Measurements from ENCODE around the gene C16orf89.

Gene C16orf89

DNA sequence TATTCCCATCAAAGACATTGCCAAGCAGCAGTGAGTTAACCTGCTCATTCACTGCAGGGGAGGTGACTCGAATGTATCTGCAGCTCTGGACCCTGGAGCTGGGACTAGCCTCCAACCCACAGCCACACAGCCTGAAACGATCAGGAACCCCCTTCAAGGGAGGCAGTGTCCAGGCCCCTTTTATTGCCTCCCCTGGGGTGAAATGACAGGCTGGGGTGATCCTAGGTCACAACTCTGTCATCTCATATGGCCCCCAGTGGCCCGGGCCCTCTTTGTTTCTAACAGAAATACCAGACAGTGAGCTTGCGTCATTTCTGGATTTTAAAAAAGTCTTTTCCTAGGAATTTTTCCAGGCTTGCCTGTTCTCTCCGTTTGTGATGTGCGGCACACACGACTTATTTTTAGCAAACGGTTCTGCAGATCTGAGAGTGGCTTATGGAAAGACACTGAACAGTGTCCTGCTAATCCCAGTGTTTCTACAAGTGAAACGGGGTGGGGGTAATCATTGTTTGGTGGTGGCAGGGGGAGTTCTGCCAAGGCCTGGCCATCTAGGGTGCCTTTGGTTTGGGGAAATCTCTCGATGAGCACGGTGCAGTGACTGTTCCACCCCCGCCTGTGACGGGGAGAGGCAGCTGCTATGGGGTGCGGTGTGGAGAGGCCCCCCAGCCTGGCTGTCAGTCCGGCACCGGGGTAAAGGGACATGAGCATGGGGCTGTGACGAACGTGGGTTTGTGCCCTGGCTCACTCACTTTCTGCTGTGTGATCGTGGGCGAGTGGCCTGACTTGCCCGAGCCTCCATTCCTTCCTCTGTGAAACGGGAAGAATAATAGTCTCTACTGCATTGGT, 59.2 kb downstream of the C16orf89 start (continued):
- TF ChIP-seq, protein P1, sequence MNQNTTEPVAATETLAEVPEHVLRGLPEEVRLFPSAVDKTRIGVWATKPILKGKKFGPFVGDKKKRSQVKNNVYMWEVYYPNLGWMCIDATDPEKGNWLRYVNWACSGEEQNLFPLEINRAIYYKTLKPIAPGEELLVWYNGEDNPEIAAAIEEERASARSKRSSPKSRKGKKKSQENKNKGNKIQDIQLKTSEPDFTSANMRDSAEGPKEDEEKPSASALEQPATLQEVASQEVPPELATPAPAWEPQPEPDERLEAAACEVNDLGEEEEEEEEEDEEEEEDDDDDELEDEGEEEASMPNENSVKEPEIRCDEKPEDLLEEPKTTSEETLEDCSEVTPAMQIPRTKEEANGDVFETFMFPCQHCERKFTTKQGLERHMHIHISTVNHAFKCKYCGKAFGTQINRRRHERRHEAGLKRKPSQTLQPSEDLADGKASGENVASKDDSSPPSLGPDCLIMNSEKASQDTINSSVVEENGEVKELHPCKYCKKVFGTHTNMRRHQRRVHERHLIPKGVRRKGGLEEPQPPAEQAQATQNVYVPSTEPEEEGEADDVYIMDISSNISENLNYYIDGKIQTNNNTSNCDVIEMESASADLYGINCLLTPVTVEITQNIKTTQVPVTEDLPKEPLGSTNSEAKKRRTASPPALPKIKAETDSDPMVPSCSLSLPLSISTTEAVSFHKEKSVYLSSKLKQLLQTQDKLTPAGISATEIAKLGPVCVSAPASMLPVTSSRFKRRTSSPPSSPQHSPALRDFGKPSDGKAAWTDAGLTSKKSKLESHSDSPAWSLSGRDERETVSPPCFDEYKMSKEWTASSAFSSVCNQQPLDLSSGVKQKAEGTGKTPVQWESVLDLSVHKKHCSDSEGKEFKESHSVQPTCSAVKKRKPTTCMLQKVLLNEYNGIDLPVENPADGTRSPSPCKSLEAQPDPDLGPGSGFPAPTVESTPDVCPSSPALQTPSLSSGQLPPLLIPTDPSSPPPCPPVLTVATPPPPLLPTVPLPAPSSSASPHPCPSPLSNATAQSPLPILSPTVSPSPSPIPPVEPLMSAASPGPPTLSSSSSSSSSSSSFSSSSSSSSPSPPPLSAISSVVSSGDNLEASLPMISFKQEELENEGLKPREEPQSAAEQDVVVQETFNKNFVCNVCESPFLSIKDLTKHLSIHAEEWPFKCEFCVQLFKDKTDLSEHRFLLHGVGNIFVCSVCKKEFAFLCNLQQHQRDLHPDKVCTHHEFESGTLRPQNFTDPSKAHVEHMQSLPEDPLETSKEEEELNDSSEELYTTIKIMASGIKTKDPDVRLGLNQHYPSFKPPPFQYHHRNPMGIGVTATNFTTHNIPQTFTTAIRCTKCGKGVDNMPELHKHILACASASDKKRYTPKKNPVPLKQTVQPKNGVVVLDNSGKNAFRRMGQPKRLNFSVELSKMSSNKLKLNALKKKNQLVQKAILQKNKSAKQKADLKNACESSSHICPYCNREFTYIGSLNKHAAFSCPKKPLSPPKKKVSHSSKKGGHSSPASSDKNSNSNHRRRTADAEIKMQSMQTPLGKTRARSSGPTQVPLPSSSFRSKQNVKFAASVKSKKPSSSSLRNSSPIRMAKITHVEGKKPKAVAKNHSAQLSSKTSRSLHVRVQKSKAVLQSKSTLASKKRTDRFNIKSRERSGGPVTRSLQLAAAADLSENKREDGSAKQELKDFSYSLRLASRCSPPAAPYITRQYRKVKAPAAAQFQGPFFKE (tag by site-specific recombination; IDR thresholded peaks at IDR 0.05; ENCODE audit: borderline replicate concordance), result no peak
- peak; percentile 67 for TF ChIP-seq GLIS1 (tag by site-specific recombination; IDR thresholded peaks at IDR 0.05)

DNA sequence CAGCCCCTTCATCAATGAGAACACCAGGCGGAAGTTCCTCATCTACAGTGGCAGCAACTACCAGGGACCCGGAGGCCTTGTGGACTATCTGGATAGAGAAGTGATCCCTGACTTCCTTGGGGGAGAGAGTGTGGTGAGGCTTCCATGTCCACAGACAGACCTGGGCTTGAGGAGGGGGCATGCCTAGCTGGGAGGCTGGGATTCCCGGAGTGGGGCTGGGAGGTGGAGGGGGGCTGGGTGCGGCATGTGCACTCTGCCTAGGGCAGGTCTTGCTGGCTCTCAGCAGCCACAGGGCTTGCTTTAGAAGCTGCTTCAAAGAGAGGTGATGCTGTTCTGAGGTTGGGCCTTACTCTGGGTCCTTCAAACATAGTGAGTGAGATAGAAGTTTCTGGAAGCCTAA, 59.8 kb downstream of the C16orf89 start:
- TF ChIP-seq ZNF571 (tag by site-specific recombination; IDR thresholded peaks at IDR 0.05) (no peak), ZNF664 (tag by site-specific recombination; IDR thresholded peaks at IDR 0.05) (no peak), GLI4 (tag by site-specific recombination; IDR thresholded peaks at IDR 0.05) (no peak), ZBTB1 (tag by site-specific recombination; IDR thresholded peaks at IDR 0.05) (no peak), ZNF311 (tag by site-specific recombination; IDR thresholded peaks at IDR 0.05; ENCODE audit: borderline replicate concordance) (no peak), ZNF76 (tag by site-specific recombination; IDR thresholded peaks at IDR 0.05; ENCODE audit: borderline replicate concordance, low read depth) (no peak), ZNF776 (tag by site-specific recombination; IDR thresholded peaks at IDR 0.05; ENCODE audit: borderline replicate concordance) (no peak), ZNF274 (IDR thresholded peaks at IDR 0.05; ENCODE audit: low read length) (no peak), ZNF274 (tag by site-specific recombination; IDR thresholded peaks at IDR 0.05; ENCODE audit: borderline replicate concordance) (no peak), ZNF701 (tag by site-specific recombination; IDR thresholded peaks at IDR 0.05) (no peak), ZNF792 (tag by site-specific recombination; IDR thresholded peaks at IDR 0.05) (no peak), SCRT1 (tag by site-specific recombination; IDR thresholded peaks at IDR 0.05; ENCODE audit: borderline replicate concordance) (no peak), ZNF791 (tag by site-specific recombination; IDR thresholded peaks at IDR 0.05) (no peak), ZNF768 (tag by site-specific recombination; IDR thresholded peaks at IDR 0.05) (no peak), SP7 (tag by site-specific recombination; IDR thresholded peaks at IDR 0.05) (no peak)
- TF ChIP-seq, protein P2, sequence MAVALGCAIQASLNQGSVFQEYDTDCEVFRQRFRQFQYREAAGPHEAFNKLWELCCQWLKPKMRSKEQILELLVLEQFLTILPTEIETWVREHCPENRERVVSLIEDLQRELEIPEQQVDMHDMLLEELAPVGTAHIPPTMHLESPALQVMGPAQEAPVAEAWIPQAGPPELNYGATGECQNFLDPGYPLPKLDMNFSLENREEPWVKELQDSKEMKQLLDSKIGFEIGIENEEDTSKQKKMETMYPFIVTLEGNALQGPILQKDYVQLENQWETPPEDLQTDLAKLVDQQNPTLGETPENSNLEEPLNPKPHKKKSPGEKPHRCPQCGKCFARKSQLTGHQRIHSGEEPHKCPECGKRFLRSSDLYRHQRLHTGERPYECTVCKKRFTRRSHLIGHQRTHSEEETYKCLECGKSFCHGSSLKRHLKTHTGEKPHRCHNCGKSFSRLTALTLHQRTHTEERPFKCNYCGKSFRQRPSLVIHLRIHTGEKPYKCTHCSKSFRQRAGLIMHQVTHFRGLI (tag by site-specific recombination; IDR thresholded peaks at IDR 0.05), result no peak
- Histone ChIP-seq H3K27ac (ENCODE audit: extremely low read depth, low read depth, low read length) (no peak overlapping the region), H3K4me1 (ENCODE audit: control insufficient read depth, insufficient read depth, low read length) (no peaks in the 10 kb centered on the region), H3K9me3 (ENCODE audit: control insufficient read depth, insufficient read depth, low read depth, low read length) (no peaks in the 10 kb centered on the region), H3K36me3 (ENCODE audit: control insufficient read depth in 2 of 2, insufficient read depth in 1 of 2, low read length in 2 of 2) (no peaks in the 10 kb centered on the region), H3K4me3 (ENCODE audit: low read depth, low read length) (no peak overlapping the region)
- CTCF ChIA-PET, result no interaction called here
- POLR2A ChIA-PET, result no interaction called here

All from HEK293 (cell line).